ENCODE data around the gene WDR73. TPM values are rescaled to one million over a fixed set of nuclear protein-coding genes. Genes with fewer than 3 reads are reported as not detected.

The WDR73 gene
- total and polyA plus RNA-seq, 2 of the 8 experiments (the other 6 are each of a cell fraction or from before 2014, with no cell fraction given): 22.7 to 23.1 TPM

GRCh38 chr15:84633311-84634227 is 20.5 kb downstream of the WDR73 start (continued):
- TF ChIP-seq KDM1A (IDR thresholded peaks at IDR 0.05; ENCODE audit: borderline replicate concordance, low read length) (no peak), JUN (IDR thresholded peaks at IDR 0.05; ENCODE audit: low read depth, low read length) (no peak), RBBP5 (IDR thresholded peaks at IDR 0.05; ENCODE audit: borderline replicate concordance, low read depth, low read length) (peak; percentile 84), TEAD4 (IDR thresholded peaks at IDR 0.05; ENCODE audit: low read depth, low read length) (no peak), TAF1 (IDR thresholded peaks at IDR 0.05; ENCODE audit: low read depth, low read length) (0 out of 2 replicates have a peak, but pooled peaks have one; percentile 6), CHD2 (IDR thresholded peaks at IDR 0.05; ENCODE audit: low read length) (no peak), GABPA (IDR thresholded peaks at IDR 0.05; ENCODE audit: borderline replicate concordance, insufficient read depth, low read length) (peak; percentile 69)
